ENCODE measurements around the gene LYRM4.

LYRM4 gene

GRCh38 chr6:5260661-5261544 is at the start of gene LYRM4, which contains the start of gene FARS2:
LYRM4 (minus strand) TSS chr6:5260950; CDS start chr6:5260733, 217 bp downstream.
FARS2 (plus strand) TSS chr6:5261513.
- DNase-seq (ENCODE audit: low read depth), result peak; percentile 91

GRCh38 chr6:5308066-5308465 is 47.3 kb upstream of the LYRM4 start:
- no peak for DNase-seq (ENCODE audit: low read depth)

- DNase-seq (ENCODE audit: low read depth), result no peak
These were observed 46.3 kb upstream of the LYRM4 start for GRCh38 chr6:5307058-5307457.

- no peak for DNase-seq (ENCODE audit: low read depth)
These were observed 45.3 kb upstream of the LYRM4 start for GRCh38 chr6:5305968-5306626.

GRCh38 chr6:5303682-5304081 is 42.9 kb upstream of the LYRM4 start:
- no peak for DNase-seq (ENCODE audit: low read depth)

- DNase-seq (ENCODE audit: low read depth), result no peak
These were observed 42.4 kb upstream of the LYRM4 start for GRCh38 chr6:5302995-5303622.

GRCh38 chr6:5302220-5302946 is 41.6 kb upstream of the LYRM4 start:
- DNase-seq (ENCODE audit: low read depth), result no peak

- no peak for DNase-seq (ENCODE audit: low read depth)
These were observed 39.5 kb upstream of the LYRM4 start for GRCh38 chr6:5300206-5300764.

- DNase-seq (ENCODE audit: low read depth), result no peak
These were observed 34.9 kb upstream of the LYRM4 start for GRCh38 chr6:5295623-5296022.

- DNase-seq (ENCODE audit: low read depth), result no peak
These were observed 33.9 kb upstream of the LYRM4 start for GRCh38 chr6:5294392-5295211.

GRCh38 chr6:5293692-5294091 is 32.9 kb upstream of the LYRM4 start:
- DNase-seq (ENCODE audit: low read depth), result no peak

- no peak for DNase-seq (ENCODE audit: low read depth)
These were observed 31.4 kb upstream of the LYRM4 start for GRCh38 chr6:5292154-5292553.

- DNase-seq (ENCODE audit: low read depth), result no peak
These were observed 29.8 kb upstream of the LYRM4 start for GRCh38 chr6:5290500-5290899.

- no peak for DNase-seq (ENCODE audit: low read depth)
These were observed 29.3 kb upstream of the LYRM4 start for GRCh38 chr6:5290097-5290496.

- no peak for DNase-seq (ENCODE audit: low read depth)
These were observed 27.2 kb upstream of the LYRM4 start for GRCh38 chr6:5287966-5288297.

GRCh38 chr6:5287205-5287965 is 26.6 kb upstream of the LYRM4 start:
- DNase-seq (ENCODE audit: low read depth), result no peak

GRCh38 chr6:5286780-5287179 is 26.0 kb upstream of the LYRM4 start:
- DNase-seq (ENCODE audit: low read depth), result no peak

- no peak for DNase-seq (ENCODE audit: low read depth)
These were observed 24.8 kb upstream of the LYRM4 start for GRCh38 chr6:5285526-5285925.

GRCh38 chr6:5285081-5285480 is 24.3 kb upstream of the LYRM4 start:
- DNase-seq (ENCODE audit: low read depth), result no peak

GRCh38 chr6:5282191-5282623 is 21.5 kb upstream of the LYRM4 start:
- DNase-seq (ENCODE audit: low read depth), result no peak
